ENCODE results near the gene WDFY3. TPM values are rescaled to one million over a fixed set of nuclear protein-coding genes. Genes with fewer than 3 reads are reported as not detected.

The WDFY3 gene
- total and polyA plus RNA-seq, 9 of the 15 experiments (the other 6 are each of a cell fraction or from before 2014, with no cell fraction given): 0.58 to 13.5 (median 9.4) TPM

DNA sequence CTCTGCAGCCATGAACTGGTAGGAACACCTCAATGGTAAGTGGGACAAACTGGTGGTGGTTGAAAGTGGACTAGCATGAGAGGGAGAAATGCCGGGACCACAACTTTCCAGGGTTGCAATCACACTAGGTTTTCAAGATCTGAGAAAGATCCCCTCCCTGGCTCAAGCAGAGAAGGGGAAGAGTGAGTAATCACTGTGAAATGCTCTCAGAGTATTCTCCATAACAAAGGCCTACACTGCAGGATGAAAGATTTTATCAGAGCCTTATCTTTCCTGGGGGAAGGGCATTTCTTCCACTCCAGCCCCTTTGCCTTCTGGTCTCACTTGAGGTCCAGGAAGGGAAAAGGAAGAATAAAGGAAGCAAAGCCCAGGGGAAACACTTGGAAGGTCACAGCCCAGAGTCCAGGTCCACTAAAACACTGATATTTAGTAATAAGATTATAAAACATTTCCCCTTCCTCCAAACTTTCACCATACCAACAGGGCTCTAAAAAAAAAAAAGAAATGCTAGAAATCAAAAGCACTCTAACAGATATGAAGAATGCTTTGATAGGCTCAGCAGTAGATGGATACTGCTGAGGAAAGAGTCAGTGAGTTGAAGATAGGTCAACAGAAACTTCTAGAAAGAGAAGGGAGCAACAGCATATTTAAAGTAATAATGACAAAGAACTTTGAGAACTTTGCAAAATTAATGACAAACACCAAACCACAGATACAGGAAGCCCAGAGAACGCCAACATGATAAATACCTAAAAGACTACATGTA is 95.9 kb downstream of the WDFY3 start (continued):
- TF ChIP-seq, protein P1, sequence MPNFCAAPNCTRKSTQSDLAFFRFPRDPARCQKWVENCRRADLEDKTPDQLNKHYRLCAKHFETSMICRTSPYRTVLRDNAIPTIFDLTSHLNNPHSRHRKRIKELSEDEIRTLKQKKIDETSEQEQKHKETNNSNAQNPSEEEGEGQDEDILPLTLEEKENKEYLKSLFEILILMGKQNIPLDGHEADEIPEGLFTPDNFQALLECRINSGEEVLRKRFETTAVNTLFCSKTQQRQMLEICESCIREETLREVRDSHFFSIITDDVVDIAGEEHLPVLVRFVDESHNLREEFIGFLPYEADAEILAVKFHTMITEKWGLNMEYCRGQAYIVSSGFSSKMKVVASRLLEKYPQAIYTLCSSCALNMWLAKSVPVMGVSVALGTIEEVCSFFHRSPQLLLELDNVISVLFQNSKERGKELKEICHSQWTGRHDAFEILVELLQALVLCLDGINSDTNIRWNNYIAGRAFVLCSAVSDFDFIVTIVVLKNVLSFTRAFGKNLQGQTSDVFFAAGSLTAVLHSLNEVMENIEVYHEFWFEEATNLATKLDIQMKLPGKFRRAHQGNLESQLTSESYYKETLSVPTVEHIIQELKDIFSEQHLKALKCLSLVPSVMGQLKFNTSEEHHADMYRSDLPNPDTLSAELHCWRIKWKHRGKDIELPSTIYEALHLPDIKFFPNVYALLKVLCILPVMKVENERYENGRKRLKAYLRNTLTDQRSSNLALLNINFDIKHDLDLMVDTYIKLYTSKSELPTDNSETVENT (CRISPR knock-in tag; IDR thresholded peaks at IDR 0.05): no peak
- TF ChIP-seq, protein P2, sequence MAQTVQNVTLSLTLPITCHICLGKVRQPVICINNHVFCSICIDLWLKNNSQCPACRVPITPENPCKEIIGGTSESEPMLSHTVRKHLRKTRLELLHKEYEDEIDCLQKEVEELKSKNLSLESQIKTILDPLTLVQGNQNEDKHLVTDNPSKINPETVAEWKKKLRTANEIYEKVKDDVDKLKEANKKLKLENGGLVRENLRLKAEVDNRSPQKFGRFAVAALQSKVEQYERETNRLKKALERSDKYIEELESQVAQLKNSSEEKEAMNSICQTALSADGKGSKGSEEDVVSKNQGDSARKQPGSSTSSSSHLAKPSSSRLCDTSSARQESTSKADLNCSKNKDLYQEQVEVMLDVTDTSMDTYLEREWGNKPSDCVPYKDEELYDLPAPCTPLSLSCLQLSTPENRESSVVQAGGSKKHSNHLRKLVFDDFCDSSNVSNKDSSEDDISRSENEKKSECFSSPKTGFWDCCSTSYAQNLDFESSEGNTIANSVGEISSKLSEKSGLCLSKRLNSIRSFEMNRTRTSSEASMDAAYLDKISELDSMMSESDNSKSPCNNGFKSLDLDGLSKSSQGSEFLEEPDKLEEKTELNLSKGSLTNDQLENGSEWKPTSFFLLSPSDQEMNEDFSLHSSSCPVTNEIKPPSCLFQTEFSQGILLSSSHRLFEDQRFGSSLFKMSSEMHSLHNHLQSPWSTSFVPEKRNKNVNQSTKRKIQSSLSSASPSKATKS (CRISPR knock-in tag; IDR thresholded peaks at IDR 0.05): no peak
- TF ChIP-seq ZNF644 (tag; IDR thresholded peaks at IDR 0.05; ENCODE audit: low read depth): 0 out of 2 replicates have a peak, but pooled peaks have one; percentile 44
- TF ChIP-seq ELF4 (CRISPR knock-in tag; IDR thresholded peaks at IDR 0.05): no peak
- no peak for TF ChIP-seq ZNF584 (CRISPR knock-in tag; IDR thresholded peaks at IDR 0.05; ENCODE audit: low read depth)
- TF ChIP-seq, protein P3, sequence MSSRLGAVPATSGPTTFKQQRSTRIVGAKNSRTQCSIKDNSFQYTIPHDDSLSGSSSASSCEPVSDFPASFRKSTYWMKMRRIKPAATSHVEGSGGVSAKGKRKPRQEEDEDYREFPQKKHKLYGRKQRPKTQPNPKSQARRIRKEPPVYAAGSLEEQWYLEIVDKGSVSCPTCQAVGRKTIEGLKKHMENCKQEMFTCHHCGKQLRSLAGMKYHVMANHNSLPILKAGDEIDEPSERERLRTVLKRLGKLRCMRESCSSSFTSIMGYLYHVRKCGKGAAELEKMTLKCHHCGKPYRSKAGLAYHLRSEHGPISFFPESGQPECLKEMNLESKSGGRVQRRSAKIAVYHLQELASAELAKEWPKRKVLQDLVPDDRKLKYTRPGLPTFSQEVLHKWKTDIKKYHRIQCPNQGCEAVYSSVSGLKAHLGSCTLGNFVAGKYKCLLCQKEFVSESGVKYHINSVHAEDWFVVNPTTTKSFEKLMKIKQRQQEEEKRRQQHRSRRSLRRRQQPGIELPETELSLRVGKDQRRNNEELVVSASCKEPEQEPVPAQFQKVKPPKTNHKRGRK (tag; IDR thresholded peaks at IDR 0.05): no peak
- TF ChIP-seq, protein P4, sequence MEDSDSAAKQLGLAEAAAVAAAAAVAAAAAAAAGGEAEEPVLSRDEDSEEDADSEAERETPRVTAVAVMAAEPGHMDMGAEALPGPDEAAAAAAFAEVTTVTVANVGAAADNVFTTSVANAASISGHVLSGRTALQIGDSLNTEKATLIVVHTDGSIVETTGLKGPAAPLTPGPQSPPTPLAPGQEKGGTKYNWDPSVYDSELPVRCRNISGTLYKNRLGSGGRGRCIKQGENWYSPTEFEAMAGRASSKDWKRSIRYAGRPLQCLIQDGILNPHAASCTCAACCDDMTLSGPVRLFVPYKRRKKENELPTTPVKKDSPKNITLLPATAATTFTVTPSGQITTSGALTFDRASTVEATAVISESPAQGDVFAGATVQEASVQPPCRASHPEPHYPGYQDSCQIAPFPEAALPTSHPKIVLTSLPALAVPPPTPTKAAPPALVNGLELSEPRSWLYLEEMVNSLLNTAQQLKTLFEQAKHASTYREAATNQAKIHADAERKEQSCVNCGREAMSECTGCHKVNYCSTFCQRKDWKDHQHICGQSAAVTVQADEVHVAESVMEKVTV (CRISPR knock-in tag; IDR thresholded peaks at IDR 0.05): no peak
- TF ChIP-seq SMARCA4 (IDR thresholded peaks at IDR 0.05): peak; percentile 18; the same call in 1 of the 2 replicates
- TF ChIP-seq, protein P5, sequence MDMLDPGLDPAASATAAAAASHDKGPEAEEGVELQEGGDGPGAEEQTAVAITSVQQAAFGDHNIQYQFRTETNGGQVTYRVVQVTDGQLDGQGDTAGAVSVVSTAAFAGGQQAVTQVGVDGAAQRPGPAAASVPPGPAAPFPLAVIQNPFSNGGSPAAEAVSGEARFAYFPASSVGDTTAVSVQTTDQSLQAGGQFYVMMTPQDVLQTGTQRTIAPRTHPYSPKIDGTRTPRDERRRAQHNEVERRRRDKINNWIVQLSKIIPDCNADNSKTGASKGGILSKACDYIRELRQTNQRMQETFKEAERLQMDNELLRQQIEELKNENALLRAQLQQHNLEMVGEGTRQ (CRISPR knock-in tag; IDR thresholded peaks at IDR 0.05): no peak
- TF ChIP-seq KAT8 (IDR thresholded peaks at IDR 0.05; ENCODE audit: low read depth): no peak
- TF ChIP-seq ZSCAN29 (IDR thresholded peaks at IDR 0.05): no peak
- no peak for TF ChIP-seq ZNF699 (CRISPR knock-in tag; IDR thresholded peaks at IDR 0.05; ENCODE audit: insufficient replicate concordance)
- TF ChIP-seq SRF (CRISPR knock-in tag; IDR thresholded peaks at IDR 0.05): peak in 1 of 2 experiments; percentile 20; a peak in 1 of 4 replicates
